ENCODE measurements around the gene FAM20C. TPM values are rescaled to one million over a fixed set of nuclear protein-coding genes. Genes with fewer than 3 reads are reported as not detected.

FAM20C gene
- total RNA-seq, 3 donors from 2014 or later, result 0.47 to 2.0 (median 1.7) TPM

DNA sequence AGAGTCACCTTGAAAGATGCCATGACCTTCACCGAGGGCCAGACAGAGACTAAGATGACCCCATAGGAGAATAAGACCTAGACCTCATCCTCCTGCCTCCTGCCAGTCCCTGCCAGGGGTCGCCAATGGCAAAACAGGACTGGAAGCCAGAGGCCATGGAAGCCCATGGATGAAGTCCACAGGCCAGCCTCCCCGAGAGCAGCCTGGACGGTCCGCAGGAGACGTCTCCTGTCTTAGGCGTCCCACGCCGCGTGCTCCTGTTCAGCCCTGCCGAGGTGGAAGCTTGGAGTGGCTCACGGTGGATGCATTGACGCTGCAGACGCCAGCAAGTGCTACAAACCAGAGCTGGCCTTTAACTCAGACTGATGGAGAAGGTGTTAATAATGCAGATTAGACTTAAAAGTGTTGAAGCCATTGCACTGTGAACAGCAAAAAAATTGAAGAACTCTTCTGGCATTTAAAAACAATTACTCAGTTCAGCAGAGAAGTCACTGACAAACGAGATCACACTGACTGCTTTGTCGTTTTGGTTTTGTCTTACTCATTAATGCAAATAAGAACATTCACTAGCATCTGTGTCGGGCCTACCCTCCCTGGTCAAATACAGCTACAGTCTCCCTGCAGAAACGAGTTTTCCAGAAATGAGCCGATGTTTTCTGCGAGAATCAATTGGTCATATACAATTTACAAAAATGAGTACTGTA is 38.1 kb upstream of the FAM20C start:
- DNase-seq (no peak), ATAC-seq (no peak)
- H3K36me3 Mint-ChIP-seq (ENCODE audit: insufficient read depth), result no peaks in the 10 kb centered on the region
- H3K4me1 Mint-ChIP-seq (ENCODE audit: low read depth), result peaks cover 13% of the 10 kb centered on the region
- no peak overlapping the region for H3K4me3 Mint-ChIP-seq
- no peaks in the 10 kb centered on the region for H3K9me3 Mint-ChIP-seq
- no peaks in the 10 kb centered on the region for H3K27me3 Mint-ChIP-seq (ENCODE audit: low read depth)

DNA sequence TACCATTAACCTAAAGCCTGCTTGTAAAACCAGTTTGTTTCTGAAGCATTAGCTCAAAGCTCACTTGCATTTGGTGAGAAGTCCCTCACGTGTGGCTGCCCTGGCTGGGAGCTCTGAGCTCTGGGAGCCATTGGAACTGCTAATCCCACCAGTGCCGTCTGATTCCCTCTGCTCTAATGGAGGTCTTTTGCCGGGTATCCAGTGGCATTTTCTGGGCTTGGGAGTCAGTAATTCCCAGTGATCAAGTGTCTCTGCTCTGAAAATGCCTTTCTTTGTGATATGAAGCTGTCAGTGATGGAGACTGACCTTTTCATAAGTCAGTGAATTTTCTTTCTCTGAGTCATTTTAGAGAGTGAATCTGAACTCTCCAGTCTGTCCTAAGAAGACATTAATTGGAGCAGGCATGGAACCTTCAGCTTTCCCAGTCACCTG is 36.9 kb upstream of the FAM20C start:
- ATAC-seq, result no peak

DNA sequence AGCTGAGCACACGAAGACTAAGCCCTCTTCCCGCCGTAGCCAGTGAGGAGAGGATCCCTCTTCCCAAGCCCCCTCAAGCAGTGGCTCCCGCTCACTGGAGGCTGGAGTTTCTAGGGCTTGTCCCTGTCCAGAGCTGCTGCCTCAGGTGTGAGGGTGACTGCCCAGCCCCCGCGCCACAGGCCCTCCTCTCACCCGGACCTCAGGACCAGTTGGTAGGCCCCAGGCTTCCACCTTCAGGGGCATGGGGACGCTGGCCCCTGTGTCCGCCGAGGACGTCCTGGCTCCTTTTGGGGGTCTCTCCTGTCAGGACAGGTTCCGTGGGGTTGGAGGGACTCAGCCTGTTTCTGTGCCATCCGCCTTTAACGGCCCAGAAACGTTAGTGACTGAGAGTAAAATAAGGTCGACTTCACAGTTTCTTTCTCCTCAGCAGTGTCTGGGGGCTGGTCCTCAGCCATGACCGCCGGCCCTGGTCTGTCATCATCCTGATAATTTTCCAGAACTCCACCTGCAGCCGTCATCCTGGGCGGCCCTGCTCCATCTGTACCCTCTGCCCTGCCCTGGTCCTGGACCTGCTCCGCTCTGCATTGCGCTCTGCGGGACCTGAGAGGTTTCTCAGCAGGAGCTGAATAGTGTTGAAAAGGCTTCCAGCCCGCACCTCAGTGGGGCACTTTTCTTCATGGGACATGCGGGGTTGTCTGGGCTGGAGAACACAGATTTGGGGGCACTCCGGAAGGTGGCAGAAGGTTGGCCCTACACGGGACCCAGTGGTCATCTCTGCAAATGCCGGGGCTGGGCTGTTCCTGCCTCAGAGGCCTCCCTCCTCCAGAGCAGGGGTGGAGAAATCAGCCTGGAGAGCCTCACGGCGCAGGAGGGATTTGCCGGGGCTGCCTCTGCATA is 36.0 kb upstream of the FAM20C start:
- no peak overlapping the region for H3K4me3 Mint-ChIP-seq
- no peaks in the 10 kb centered on the region for H3K9me3 Mint-ChIP-seq
- no peaks in the 10 kb centered on the region for H3K27me3 Mint-ChIP-seq (ENCODE audit: low read depth)
- ATAC-seq (no peak), DNase-seq (no peak)
- H3K4me1 Mint-ChIP-seq (ENCODE audit: low read depth), result no peaks in the 10 kb centered on the region
- H3K36me3 Mint-ChIP-seq (ENCODE audit: insufficient read depth), result no peaks in the 10 kb centered on the region

More for the DNA sequence above, 36.9 kb upstream of the FAM20C start:
- Mint-ChIP-seq H3K9me3 (no peaks in the 10 kb centered on the region), H3K27me3 (ENCODE audit: low read depth) (no peaks in the 10 kb centered on the region), H3K4me1 (ENCODE audit: low read depth) (peaks cover 3% of the 10 kb centered on the region), H3K4me3 (no peak overlapping the region), H3K36me3 (ENCODE audit: insufficient read depth) (no peaks in the 10 kb centered on the region)
- no peak for DNase-seq

DNA sequence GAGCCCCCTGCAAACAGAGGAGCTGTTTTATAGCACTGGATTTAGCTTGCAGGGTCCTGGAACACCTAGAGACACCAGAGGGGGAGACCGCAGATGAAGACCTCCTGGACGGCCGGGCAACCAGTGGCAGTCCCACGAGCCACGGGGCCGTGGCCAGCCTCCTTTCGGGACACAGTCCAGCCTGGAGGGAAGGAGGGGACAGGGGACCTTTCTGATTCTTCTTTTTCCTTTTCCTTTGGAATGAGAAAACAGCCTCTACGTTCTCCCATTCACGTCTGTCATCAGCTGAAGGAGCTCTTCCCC is 35.4 kb upstream of the FAM20C start:
- no peak overlapping the region for H3K4me3 Mint-ChIP-seq
- no peaks in the 10 kb centered on the region for H3K36me3 Mint-ChIP-seq (ENCODE audit: insufficient read depth)
- DNase-seq (no peak), ATAC-seq (no peak)
- no peaks in the 10 kb centered on the region for H3K4me1 Mint-ChIP-seq (ENCODE audit: low read depth)
- H3K9me3 Mint-ChIP-seq, result no peaks in the 10 kb centered on the region
- H3K27me3 Mint-ChIP-seq (ENCODE audit: low read depth), result no peaks in the 10 kb centered on the region

DNA sequence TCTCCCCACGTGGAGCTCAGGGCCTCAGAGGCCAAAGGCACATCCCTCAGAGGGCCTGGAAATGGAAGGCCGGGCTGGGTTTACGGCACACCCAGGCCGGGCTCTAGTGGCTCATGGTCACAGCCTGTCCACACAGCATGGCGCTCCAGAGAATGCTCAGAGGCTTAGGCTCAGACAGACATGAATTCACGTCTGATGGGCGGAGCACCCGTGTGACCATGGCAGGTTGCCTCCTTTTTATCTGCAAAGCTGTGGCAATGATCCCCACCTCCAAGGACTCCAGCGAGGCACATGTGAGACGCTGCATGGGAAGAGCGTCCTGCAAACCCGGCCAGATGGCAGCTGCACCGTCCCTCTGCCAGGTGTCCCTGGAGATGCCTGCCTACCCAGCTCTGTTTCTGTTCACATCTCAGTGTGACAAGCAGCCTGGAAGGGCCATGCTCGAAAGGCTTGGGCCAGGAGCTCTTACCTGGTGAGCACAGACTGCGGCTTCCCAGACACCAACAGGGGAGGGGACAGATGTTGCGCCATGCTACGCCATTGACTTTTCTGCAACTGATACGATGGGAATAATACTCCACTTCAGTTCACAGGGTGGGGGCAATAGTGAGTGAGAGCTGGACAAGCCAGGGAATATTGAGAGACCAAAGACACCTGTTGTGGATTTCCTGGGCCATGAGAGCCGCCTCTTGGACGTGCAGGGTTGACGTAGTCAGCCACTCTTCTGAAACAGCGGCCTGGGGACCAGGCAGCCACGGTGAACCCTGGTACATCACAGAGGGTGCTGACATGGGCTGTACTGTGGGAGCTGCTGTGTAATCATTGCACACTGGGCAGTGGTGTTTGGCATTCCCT is 34.4 kb upstream of the FAM20C start:
- Mint-ChIP-seq H3K36me3 (ENCODE audit: insufficient read depth) (no peaks in the 10 kb centered on the region), H3K4me1 (ENCODE audit: low read depth) (no peaks in the 10 kb centered on the region), H3K27me3 (ENCODE audit: low read depth) (peaks cover 1% of the 10 kb centered on the region), H3K9me3 (no peaks in the 10 kb centered on the region), H3K4me3 (no peak overlapping the region)
- ATAC-seq (no peak), DNase-seq (no peak)

DNA sequence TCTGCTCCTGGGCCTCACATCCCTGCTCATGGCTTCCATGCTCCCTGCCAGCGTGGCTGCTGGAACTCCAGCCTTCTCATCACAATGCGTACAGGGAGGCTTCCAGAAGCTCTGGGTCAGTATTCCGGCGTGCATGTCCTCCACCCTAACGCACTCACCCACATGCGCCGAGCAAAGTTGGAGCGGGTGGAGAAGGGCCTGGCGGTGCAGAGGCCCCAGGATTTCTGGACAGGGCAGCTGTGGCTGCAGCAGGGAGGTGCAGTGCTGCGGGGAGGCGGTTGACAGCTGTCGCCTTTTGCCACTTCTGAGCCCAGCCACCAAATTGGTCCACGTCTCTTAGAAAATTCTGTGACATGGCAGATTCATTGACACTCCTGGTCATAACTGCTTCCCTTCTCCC is 33.6 kb upstream of the FAM20C start:
- DNase-seq (no peak), ATAC-seq (no peak)
- Mint-ChIP-seq H3K9me3 (no peaks in the 10 kb centered on the region), H3K36me3 (ENCODE audit: insufficient read depth) (no peaks in the 10 kb centered on the region), H3K4me3 (no peak overlapping the region), H3K27me3 (ENCODE audit: low read depth) (peaks cover 6% of the 10 kb centered on the region), H3K4me1 (ENCODE audit: low read depth) (no peaks in the 10 kb centered on the region)

DNA sequence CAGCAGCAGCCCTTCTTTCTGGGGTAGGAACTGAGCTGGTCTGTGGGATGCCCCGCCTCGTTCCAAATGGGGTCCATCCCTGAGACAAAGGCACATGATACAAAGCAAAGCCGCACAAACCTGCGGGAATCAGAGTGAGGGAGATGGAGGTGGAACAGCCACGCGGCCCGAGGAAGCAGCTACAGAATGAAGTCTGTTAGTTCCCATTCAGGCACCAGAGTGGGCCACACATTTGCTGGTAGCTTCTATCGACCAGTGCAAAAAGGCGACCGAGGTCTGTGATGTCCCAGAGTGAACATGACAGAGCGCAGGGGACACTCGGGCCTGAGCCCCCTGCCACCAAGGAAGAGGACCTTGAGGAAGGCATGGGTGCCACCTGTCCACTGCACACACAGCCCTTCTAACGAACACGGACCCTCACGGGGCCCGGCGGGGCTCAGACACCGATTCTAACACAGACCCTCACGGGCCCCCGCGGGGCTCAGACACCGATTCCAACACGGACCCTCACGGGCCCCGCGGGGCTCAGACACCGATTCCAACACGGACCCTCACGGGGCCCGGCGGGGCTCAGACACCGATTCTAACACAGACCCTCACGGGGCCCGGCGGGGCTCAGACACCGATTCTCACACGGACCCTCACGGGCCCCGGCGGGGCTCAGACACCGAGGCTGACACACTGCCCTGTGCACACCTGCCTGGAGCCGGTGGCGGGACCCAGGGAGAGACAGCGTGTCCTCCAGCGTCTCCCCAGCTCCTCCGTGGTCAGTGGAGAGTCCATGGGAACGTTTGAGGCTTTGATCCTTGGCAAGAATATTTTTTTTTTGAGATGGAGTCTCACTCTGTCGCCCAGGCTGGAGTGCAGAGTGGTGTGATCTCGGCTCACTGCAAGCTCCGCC is 32.8 kb upstream of the FAM20C start:
- Mint-ChIP-seq H3K36me3 (ENCODE audit: insufficient read depth) (no peaks in the 10 kb centered on the region), H3K9me3 (no peaks in the 10 kb centered on the region), H3K27me3 (ENCODE audit: low read depth) (peaks cover 6% of the 10 kb centered on the region), H3K4me1 (ENCODE audit: low read depth) (no peaks in the 10 kb centered on the region), H3K4me3 (no peak overlapping the region)
- no peak for DNase-seq
- no peak for ATAC-seq

DNA sequence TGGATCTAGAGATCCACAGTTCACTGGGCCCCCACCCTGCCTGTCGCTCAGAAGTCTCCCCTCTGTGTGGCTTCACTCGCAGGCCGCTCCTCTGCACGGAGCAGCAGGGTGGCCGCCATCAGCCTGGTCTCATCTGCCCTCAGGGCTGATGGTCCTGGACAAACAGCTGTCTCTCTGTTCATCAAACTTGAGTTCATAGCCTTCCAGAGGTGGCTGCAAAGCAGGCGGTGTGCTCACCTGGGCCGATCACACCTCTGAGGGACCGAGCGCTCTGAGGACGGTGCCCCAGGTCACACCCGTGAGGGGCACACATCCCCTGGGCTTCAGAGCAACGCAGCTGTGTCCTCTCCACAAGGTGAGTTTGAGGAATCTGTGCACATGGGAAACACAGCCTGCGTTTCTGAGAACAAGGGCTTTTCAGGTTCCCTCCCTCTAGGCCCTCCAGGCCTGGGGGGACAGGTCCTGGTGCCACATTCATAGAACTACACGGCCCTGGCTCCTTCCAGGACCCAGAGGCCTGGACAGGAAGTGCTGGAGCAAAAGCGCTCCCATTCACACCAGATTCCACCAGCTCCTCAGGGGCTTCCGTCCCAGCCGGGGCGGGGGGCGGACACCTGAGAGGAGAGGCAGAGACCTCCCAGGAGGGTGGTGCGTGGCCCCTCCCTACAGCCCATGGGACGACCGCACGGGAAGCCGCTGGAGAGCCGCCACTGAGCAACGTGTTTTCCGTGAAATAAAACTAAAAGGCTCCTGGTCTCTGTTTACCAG is 31.2 kb upstream of the FAM20C start:
- ATAC-seq (no peak), DNase-seq (no peak)
- Mint-ChIP-seq H3K27me3 (ENCODE audit: low read depth) (peaks cover 11% of the 10 kb centered on the region), H3K4me1 (ENCODE audit: low read depth) (no peaks in the 10 kb centered on the region), H3K4me3 (no peak overlapping the region), H3K9me3 (no peaks in the 10 kb centered on the region), H3K36me3 (ENCODE audit: insufficient read depth) (no peaks in the 10 kb centered on the region)

DNA sequence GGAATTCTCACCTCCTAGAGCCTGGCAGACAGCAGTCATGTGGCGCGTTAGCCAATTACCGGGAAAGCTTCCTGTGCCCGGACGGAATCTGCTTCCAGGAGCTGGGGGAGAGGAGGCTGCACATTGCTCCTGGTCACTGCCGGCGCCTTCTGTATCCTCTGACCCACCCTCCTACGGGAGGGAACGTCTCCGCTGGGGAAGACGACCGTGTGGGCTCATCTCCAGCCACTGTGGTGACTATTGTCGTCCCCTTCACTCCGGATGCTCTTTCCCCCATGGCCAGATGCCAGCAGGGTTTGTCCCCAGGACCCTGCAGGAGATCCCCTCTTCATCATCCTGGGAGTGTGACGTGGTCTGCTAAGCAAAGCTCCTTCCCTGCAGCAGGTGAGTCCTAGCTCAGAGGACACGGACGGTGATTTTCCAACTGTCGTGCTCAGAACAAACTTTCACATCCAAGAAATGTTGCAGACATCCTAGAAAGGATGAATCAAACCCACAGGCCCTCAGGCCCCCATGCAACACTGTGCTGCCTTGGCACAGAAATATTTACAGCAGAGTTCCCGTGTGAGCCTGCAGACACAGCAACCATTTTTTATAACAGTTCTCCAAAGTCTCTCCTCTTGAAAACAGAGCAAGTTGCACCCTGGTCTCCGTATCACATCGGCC is 29.6 kb upstream of the FAM20C start:
- Mint-ChIP-seq H3K36me3 (ENCODE audit: insufficient read depth) (no peaks in the 10 kb centered on the region), H3K4me1 (ENCODE audit: low read depth) (no peaks in the 10 kb centered on the region), H3K9me3 (no peaks in the 10 kb centered on the region), H3K27me3 (ENCODE audit: low read depth) (peaks cover 24% of the 10 kb centered on the region), H3K4me3 (no peak overlapping the region)
- ATAC-seq, result no peak
- no peak for DNase-seq

DNA sequence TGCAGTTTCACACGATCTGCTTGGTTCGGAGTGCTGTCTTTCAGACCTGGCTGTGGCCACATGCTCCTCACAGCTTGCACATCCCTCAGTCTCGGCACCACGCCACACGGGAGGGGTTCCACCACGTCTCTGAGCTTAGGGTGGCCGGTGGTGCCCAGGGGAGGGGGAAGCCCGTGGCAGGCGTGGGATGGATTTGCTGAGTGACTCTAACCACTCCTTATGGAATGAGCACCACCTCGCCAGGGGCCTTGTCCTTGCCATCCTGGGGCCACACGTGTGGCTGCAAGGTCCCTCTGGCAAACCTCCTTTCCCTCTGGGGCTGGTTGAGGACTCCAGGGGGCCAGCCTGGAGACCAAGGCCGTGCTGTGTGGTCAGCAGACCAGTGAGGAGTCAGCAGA is 29.1 kb upstream of the FAM20C start:
- no peaks in the 10 kb centered on the region for H3K36me3 Mint-ChIP-seq (ENCODE audit: insufficient read depth)
- no peaks in the 10 kb centered on the region for H3K4me1 Mint-ChIP-seq (ENCODE audit: low read depth)
- H3K9me3 Mint-ChIP-seq, result no peaks in the 10 kb centered on the region
- H3K27me3 Mint-ChIP-seq (ENCODE audit: low read depth), result peaks cover 24% of the 10 kb centered on the region
- no peak for DNase-seq
- no peak overlapping the region for H3K4me3 Mint-ChIP-seq
- no peak for ATAC-seq

DNA sequence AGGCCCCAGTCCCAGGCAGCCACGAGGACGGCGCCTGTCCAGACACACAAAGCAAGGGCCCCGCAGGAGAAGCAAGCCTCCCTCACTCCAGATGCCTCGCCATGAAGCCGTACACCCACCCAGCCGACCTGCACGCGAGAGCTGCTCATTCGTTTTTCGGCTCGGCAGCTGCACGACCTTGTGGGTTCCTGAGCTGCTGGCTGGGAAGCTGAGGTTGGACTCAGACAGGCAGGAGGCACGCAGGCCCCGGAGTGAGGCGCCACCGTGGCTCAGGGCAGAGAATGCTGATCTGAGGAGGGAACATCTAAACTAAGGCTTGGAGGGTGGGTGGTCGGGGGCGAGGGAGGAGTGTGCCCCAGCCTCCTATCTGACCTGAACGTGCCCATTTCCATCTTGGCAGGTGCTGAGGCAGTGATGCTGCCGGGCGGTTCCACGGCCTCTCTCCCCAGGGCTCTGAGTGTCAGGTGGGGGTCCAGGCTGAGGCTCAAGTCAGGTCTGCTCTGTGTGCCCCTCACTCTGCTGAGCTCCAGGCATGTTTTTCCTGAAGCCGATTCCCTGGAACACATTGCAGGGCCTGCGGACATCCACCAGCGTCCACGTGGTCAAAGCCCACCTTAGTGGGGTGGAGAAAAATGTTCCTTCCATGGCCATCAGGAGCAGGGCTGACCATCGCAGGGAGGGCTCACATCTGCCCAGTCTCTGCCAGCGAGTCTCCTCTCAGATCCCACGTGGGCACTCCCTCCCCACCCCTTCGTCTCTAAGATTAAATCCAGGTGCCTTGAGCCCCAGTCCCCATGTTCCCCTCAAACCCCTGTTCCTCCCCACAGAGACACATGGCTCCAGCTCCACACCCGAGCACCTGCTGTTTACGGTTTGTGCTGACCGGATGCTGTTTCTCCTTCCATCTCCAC is 28.1 kb upstream of the FAM20C start:
- ATAC-seq (no peak), DNase-seq (no peak)
- Mint-ChIP-seq H3K4me1 (ENCODE audit: low read depth) (no peaks in the 10 kb centered on the region), H3K36me3 (ENCODE audit: insufficient read depth) (no peaks in the 10 kb centered on the region), H3K27me3 (ENCODE audit: low read depth) (peaks cover 32% of the 10 kb centered on the region), H3K4me3 (no peak overlapping the region), H3K9me3 (no peaks in the 10 kb centered on the region)
